ENCODE results near the gene KCNG2.

KCNG2 gene

DNA sequence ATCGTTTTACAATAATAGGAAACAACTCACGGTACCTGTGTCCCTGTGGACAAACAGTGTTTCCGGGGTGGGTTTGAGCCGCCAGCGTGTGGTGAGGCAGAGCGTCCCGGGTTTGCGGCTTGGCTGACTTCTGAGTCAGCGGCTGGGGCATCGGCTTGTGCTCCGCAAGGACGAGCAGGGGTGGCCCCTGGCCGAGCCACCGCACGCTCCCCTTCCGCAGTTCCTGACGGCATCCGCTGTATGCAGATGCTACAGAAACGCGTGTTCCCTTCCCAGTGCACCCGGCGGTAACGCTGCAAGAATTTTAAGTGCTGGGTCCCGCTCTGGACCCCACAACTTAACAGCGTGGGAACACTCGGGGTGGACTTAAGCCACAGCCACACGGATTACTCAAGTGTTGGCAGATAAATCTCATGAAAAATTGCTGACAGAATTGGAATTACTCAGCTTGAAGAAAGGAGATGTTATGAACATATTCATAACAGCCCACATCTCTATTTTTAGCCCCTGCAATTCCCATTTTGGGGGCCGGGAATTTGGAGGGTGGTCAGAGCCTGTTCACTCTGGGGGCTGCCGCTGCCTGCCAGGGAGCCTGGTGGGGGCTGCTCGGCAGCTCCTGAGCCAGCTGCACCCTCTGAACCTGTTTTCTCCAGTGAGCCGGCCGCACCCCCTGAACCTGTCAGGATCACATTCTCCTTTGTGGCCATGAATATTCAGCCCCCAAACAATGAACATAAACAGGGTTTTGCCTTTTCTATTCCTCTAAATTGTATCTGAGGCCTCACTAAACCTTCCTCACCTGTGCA is 12.6 kb upstream of the KCNG2 start:
- DNase-seq (ENCODE audit: low spot score): no peak

DNA sequence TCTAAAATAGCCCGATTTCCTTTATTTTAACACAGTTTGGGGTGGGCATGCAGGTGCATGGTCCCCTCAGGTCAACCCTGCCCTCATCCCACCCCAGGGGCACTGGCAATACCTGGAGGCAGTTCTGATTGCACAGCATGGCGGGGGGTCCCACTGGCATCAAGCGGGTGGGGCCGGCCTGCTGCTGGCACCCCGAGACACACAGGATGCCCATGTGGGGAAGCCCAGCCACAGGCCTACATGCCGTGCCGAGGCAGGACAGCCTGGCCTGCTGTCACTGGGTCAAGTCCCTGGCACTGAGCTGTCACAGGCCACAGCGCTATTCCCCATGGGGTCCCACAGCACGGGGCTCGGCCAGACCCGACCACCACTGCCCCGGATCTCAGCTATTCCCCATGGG is 11.9 kb upstream of the KCNG2 start:
- DNase-seq (ENCODE audit: low spot score): no peak

DNA sequence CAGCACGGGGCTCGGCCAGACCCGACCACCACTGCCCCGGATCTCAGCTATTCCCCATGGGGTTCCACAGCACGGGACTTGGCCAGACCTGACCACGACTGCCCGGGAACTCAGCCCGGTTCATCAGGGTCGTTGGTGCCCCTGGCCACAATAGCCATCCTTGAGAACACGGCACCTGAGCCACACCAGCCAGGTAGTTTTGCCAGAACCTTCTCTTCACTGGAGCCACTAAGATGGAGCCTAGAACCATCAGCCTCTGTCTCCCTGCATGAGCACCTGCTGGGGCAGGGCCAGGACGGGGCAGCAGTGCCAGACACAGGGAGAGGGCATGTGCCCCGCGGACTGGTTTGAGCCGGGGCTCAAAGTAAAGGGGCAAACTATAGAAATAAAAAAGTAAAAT is 11.4 kb upstream of the KCNG2 start:
- no peak for DNase-seq (ENCODE audit: low spot score)

DNA sequence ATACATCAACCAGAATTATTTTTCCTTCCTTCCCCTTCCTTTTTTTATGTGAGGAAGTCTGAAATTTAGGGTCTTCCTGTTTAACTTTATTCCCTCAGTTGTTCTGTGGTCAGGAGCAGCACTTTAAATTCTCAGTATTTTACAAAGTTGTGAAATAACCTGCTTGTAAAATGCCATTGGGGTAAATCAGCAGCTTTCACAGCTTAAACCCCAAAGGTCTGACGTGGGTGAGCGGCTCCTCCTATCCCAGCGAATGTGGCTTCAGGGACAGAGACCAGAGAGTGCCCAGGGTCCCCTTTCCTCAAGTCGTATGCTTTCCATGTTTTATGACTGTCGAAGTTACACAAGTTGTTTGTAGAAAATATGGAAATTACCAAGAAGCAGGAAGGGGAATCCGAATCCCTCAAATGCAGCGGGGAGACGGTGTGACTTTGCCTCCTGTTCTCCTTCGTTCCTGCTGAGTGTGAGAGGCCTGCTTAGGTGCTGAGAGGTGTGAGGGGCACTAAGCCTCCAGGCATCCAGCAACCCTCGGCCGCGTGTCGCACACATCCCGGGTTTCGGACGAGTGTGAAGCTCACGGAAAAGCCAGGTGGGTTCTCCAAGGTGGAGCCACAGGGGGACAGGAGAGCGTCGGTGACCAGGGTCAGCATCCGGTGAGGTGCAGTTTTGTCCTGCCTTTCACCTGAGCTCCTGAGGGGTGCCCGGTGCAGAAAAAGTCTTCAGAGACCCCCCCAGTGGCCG is 10.8 kb upstream of the KCNG2 start:
- peak; percentile 64 for DNase-seq (ENCODE audit: low spot score)

DNA sequence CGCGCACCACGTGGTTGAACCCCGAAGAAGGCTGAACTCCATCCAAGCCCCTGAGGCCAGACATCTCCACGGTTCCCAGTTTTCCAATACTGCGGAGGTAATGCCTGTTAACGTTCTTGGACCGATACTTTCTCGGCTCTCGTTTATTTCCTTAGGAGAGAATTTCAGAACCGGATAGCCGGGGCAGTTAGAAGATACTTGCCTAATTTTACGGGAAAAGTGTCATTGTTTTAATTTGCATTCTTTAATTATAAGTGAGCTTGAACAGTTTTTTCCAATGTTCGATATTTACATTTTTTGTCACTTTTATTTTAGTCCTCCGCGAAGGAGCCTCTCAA is 10.2 kb upstream of the KCNG2 start:
- no peak for DNase-seq (ENCODE audit: low spot score)

DNA sequence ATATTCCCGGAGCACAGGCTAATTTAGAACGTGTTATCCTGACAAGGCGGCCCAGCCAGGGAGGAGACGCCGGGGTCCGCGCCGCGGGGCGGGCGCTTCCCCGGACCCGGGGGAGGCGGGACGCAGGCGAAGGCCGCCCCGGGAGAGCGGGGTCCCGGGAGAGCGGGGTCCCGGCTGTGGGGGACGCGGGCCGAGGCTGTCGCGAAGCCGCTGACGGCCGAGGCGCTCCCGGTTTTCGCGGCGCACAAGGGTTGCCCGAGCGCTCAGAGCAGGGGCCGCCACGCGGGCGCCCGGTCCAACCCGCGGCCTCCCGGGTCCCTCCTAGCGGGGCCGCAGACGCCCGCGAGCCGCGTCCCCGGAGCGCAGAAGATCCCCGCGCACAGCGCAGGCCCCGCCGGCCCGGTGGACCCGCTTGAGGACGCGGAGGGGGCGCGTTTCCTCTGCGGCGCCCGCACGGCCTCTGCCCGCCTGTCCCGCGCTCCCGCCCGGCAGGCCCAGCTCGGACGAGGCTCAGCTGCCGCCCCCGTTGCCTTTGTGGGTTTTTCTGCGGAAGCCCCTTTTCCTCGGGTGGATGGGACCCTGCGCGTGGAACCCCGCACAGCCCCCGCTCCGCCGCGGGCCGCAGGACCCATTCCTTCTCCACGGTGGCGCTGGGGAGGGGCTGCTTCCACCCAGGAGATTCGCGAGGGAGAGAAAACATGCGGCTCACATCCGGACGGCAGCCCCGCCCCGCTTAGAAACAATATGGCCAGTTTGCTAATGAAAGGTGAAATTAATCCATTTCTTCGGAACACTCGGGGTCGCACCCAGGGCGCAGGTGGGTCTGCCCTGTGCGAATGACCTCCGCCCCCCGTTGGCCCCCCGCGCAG is 9.6 kb upstream of the KCNG2 start:
- no peak for DNase-seq (ENCODE audit: low spot score)

DNA sequence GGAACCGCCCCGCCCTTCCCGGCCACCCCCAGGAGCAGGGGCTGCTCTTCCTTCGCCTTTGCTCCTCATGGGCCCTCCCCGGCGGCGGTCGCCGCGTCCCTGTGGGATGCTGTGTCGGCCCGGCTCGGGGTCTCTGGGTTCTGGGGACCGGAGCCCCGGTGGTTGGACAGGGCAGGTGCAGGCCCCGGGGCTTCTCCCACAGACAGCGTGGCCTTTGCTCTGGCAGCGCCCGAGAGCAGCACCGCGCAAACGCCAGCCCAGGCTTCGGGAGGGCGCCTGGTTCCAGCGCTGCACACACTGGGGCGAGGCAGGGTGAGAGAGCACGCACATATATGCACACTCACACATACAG is 9.0 kb upstream of the KCNG2 start:
- DNase-seq (ENCODE audit: low spot score): no peak

DNA sequence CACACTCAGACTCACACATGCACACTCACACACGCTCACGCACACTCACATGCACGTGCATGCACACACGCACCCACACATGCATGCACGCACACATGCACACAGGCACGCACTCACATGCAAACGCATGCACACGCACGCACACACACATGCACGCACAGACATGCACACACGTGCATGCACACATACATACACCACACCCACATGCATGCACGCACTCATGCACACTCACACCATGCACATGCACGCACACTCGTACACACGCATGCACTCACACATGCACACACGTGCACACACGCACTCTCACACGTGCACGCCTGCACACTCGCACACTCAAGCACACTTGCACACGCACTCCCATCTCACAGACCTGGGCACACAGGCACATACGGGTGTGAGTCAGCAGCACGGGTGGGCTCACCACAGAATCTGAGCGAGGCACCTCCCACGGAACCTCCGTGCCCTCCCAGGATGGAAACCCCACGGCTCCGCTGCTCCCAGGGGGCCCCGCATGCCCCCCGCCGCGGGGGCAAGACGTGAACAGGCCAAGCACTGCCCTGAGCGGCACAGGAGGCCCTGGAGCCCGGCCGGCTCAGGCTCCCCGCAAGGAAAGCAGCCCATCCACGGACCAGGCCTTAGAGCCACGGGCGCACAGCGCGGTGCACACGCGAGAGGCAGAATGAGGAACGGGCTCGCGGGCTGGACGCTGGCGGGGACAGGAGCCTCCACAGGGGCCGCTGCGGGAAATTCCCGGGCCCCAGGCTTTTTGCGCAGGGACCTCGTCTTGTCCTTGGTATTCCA is 8.4 kb upstream of the KCNG2 start:
- no peak for DNase-seq (ENCODE audit: low spot score)

DNA sequence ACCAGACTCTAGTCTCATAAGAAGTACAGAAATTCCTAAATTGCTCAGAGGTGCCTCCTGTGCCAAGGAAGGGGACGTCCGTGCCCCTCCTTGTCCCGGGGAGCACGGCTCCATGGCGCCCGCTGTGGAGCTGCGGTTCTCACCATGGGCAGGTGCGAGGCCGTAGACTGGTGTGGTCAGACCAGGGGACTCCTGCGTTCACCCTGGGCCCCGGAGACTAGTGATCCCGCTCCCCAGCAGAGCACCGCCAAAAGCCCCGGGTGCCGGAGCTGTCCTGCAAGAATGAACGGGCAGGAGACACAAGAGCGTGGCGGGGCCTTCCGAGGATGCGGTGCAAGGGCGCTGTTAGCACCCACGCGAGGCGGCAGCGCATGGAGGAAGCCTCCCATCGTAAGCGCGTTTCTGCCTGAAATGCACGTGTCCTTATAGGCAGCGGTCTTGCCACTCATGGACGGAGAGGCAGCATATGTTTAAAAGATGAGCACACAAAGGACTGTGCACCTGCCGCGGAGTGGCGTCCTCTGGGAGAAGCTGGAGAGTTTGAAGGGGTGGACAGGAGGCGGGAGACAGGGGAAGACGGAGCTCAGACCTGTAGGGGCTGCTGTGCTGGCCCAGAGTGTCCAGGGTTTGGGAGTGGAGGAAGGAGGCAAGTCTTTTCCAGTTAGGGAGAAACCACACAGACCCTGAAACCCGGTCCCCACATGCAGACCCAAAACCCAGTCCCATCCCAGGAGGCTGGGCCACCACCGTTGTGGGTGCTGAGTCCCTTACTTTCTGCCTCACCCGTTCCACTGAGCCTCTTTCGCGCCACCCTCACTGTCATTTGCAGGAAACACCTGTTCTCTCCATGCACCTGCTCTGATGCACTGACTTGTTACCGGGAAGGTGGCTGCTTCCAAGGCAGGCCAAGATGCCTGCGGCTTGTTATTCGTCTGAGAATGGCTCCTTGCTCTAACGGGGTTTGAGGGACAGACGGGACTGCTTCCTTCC is 7.5 kb upstream of the KCNG2 start:
- DNase-seq (ENCODE audit: low spot score): no peak

DNA sequence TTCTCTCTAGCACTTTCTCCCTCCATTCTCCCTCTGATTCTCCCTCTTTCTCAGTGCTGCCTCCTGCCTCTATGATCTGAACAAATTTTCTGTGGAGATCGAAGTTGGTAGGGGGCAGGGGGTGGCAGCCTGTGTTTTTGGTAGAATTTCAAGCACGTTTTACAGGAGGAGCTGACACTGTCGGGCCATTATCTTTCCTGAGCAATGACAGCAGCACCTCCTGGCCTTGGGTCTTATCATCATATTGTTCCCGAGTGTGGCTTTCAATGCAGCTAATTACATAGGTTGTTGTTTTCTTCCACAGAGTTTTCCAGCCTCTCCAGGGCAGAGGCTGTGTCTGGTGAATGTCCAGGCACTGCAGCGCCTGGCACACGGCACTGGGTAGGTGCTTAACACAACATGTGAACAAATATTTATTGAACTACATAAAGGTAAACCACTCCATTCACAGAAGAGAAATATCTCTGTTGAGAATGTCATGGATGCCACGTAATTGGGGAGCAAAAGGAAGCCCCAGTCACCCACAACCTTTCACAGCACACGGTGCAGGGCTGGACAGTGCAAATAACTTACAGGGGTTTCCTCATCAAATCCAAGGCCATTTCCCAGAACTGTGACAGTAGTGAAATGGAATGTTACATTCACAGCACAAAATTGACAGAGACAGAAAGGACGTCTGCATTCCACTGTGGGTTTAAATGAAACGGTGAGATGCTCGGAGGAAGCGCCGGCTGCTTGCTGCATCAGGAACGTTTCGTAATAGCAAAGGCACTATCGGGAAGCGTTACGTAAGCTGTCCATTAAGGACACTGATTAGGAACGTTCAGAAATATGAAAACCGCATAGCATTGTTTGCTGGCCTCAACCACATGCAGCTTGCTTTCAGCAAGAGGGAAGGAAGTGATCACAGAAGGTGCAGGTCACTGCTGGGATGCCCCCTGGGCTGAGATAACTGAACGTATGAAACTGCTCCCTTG is 6.5 kb upstream of the KCNG2 start:
- peak; percentile 95 for DNase-seq (ENCODE audit: low spot score)

DNA sequence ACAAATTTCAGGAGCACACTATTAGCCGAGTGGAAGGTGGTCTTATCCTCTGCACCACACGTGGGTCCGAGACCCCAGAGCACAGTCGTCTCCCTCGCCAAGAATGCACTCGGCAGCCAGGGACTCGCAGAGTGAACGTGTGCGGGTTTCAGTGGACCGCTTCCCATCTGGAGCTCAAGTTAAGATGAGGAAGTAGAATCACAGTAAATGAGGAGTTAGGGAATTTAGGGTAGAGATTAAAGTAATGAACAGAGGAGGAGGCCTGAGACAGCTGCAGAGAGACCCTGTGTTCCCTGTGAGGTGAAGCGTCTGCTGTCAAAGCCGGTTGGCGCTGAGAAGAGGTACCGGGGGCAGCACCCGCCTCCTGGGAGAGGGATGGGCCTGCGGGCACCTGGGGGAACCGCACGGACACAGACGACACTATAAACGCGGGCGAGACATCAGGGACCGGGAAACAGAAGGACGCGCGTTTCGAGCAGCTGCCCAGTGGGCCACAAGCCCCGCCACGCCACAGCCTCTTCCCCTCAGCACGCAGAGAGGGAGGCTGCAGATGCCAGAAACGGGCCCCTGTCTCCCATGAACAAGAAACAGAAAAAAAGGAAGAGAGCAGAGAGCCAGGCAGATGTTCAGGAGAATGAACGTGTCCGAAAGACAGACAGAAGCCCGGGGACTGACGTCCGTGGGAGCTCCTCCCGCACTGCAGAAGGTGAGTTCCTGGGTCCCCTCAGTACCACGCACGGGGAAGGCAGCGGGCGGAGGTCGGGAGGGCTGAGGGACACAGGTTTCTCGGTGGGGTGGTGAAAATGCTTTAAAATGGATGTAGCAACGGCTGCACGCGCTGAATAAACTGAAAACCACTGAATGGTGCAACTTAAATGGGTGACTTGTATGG is 5.4 kb upstream of the KCNG2 start:
- no peak for DNase-seq (ENCODE audit: low spot score)

DNA sequence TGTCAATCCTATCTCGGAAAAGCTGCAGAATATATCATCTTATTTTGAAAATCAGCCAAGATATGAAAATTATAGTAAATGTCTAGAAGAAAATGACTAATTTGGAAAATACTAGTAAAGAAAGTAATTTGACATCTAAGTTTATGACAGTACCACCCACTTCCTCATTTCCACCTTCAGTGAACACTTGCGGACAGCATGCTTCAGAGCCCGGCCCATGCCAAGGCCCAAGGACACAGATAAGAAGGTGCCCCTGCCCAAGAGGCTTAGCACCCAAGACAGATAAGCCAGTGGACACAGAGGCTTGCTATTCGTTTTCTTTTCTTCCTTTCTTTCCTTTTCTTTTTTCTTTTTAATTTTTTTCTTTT is 4.8 kb upstream of the KCNG2 start:
- DNase-seq (ENCODE audit: low spot score): no peak

DNA sequence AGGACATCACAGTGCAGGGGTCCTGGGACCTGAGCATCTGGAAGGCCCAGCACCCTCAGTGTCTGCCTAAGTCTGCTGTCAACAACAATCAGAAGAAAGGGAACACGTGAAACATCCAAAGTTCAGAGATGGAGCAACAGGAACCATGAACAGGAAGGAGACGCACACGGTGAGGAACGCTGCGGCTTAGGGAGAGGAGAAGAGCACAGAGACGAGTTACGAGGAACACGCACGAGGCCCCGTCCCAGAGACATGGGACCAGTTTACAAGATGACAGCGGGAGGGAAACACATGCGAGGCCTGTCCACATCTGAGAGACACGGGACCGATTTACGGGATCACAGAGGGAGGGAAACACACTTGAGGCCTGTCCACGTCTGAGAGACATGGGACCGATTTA is 2.9 kb upstream of the KCNG2 start:
- DNase-seq (ENCODE audit: low spot score): no peak

DNA sequence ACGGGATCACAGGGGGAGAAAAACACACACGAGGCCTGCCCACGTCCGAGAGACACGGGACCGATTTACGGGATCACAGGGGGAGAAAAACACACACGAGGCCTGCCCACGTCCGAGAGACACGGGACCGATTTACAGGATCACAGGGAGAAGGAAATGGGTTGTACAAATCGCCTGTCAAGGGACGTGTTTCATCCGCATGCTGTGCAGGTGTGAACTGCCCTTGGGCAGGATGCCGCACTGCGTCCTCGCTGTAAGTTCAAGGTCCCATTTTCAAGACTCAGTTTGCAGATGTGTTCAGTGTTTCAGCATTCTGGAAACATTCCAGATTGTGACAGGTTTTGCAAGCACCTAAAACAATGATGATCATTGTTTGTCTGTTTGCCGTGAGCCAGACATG is 2.3 kb upstream of the KCNG2 start:
- no peak for DNase-seq (ENCODE audit: low spot score)

DNA sequence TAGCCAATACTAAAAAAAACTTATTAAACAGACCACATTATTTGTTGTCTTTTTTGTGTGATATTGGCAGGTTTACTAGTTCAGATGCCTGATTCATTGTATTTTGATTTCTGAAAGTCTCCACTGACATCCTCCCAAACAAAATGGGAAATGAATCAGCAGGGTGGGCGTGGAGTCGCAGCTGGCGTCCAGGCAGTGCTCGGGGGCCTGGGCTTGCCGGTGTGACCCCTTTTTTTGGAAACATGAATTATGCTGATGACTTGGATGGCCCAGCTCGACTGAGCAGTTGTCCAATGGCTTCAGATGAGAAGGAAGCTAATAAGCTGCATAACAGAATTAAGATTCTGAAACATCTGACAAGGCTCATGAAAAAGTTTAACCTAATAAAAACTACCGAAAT is 1.7 kb upstream of the KCNG2 start:
- no peak for DNase-seq (ENCODE audit: low spot score)

DNA sequence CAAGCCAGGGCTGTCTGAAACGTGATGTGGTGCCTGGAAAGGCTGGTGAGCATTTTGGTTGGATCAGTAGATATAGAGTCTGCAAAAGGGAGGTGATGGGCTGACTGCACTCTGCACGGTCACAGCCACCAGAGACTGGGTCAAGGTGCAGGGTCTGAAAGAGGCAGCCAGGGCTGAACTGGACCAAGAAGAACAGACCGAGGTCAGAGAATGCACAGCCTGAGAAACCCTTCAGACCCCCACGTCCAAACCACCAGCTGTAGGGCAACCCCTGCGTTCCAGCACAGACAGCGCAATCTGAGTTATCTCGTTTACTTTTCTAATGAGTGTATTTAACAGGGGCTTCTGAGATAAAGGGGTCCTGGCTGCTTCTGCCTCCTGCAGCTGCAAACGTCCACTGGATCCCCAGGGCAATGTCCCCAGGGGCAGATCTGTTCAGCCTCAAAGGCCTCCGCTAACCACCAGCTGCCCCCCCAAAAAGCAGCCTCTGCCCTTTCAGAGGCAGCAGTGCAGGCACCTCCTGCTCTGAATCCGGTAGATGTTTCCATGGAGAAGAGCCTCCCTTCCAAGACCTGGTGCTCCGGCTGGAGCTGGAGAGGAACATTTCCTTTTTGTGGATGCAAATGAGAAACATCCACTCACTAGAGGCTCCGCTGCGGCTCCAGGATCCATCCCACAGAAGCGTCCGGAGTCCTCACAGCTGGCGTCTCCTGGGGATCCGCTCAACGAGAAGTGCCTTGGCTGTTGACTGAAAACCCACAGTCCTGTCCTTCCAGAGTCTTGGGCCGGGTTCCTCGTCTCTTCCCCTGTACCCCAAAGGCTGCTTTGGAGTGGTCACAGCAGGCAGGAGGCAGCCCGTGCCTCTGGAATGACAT is 970 bp upstream of the KCNG2 start:
- no peak for DNase-seq (ENCODE audit: low spot score)

DNA sequence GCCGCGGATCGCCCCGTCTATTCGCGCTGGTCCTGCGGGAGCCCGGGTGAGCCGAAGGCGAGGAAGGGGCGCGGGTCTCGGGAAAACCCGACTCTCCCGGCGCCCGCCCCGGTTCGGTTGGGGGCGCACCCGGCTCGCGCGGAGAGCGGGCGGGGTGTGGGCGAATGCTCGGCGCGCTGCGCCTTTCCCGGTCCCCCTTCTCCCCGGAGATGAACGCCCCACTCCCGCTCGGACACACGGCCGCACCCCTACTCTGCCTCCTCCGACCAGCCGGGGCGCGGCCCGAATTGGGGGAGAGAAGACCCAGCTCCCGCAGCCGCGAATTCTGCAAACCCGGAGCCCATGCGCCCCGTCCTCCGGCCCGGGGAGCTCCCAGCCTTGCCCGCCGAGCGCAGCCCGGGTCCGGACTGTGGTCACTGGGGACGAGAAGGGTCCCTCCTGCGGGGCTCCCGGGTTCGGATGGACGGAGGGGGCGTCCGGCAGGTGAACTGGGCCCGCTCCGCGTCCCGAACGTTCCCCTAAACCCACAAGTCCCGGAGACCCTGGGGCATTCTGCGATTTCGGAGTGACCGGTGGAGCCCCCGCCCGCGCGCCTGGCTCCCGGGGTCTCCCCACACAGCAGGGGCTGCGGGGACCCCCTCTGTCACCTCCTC is 734 bp downstream of the KCNG2 start:
- no peak for DNase-seq (ENCODE audit: low spot score)

Measured in AG08396 (cell line).